Measurements from ENCODE around the gene ZRANB3. TPM values are rescaled to one million over a fixed set of nuclear protein-coding genes. Genes with fewer than 3 reads are reported as not detected.
A peak's percentile ranks its signal among the peaks of the same experiment; 100 is the strongest.

The ZRANB3 gene
- total RNA-seq, 1 experiment from 2014 or later = 12.0 TPM

DNA sequence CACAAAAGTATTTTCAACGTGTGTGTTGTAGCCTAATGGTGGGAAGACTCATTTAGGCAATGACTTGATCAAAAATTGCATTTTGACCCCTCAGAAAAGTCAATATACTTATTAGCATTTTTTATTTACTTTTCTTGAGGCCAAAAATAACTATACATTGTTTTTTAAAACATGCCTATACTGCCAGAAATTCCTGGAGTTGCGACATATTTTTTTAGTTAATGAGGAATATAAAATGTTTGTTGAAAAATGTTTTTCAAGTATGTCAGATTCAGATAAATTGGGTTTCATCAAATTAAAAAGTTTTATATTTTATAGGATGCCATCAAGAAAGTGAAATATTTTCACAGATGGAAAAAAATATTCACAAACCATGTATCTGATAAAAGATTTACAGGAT, 39.9 kb upstream of the ZRANB3 start (continued):
- no peak for TF ChIP-seq ZNF274 (IDR thresholded peaks at IDR 0.05; ENCODE audit: low read depth, low read length)
- TF ChIP-seq ELF1 (IDR thresholded peaks at IDR 0.05; ENCODE audit: borderline replicate concordance, low read depth) = no peak

DNA sequence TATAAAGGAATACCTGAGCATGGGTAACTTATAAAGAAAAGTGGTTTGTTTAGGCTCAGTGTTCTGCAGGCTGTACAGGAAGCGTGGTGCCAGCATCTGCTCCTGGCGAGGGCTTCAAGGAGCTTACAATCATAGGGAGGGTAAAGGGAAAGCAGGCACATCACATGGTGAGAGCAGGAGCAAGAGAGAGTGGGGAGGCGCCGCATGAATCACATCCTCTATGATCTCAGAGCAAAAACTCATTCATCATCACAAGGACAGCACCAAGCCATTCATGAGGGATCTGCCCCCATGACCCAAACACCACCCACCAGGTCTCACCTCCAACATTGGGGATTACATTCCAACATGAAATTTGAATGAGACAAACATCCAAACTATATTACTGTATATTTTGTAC, 32.8 kb upstream of the ZRANB3 start:
- Histone ChIP-seq H3K27ac (ENCODE audit: low read depth, low read length) (no peak overlapping the region), H3K4me3 (replicated peaks in 1 of 2; ENCODE audit: low read depth in 1 of 2, low read length in 2 of 2) (no peak overlapping the region), H3K9me2 (ENCODE audit: insufficient read depth) (no peaks in the 10 kb centered on the region), H3K79me2 (ENCODE audit: insufficient read depth, low read length) (peaks cover 74% of the 10 kb centered on the region), H3K36me3 (ENCODE audit: control insufficient read depth in 1 of 2, insufficient read depth in 2 of 2, low read length in 2 of 2) (no peaks in the 10 kb centered on the region), H3K9ac (ENCODE audit: low read length) (no peak overlapping the region), H3K27me3 (ENCODE audit: insufficient read depth, low read length) (no peaks in the 10 kb centered on the region), H3K4me2 (ENCODE audit: low read length) (peak overlapping the region; percentile 24; the same call in 1 of the 2 replicates), H2AFZ (ENCODE audit: low read depth, low read length, poor library complexity, severe bottlenecking) (no peak overlapping the region), H4K20me1 (ENCODE audit: insufficient read depth) (no peaks in the 10 kb centered on the region; the same call in 1 of the 2 replicates), H3K4me1 (ENCODE audit: control insufficient read depth in 1 of 2, insufficient read depth in 2 of 2, low read length in 2 of 2) (peaks cover 3 to 21% of the 10 kb centered on the region in 2 experiments; a peak in 3 of 4 replicates), H3K9me3 (ENCODE audit: control insufficient read depth in 1 of 2, insufficient read depth in 1 of 2, low read depth in 1 of 2, low read length in 2 of 2) (no peaks in the 10 kb centered on the region)
- ChIA-PET POLR2A (no interaction called here), CTCF (no interaction called here), RAD21 (ENCODE audit: low non-redundant PET in 1 of 2, low total read pairs in 2 of 2, uncharacterized antibody in 2 of 2, unreplicated experiment in 2 of 2) (no interaction called here)
- no TSS peak for BruUV-seq (replicated peaks)
- DNase-seq (ENCODE audit: low read depth, low spot score) (no peak), ATAC-seq (peak; percentile 63; the same call in 1 of the 2 replicates)
- intact Hi-C loops (cut with micrococcal nuclease) = no loop called here
- TF ChIP-seq EZH2phosphoT487 (IDR thresholded peaks at IDR 0.05; ENCODE audit: borderline replicate concordance) (no peak), ELF1 (IDR thresholded peaks at IDR 0.05; ENCODE audit: borderline replicate concordance, low read depth) (no peak), SRF (IDR thresholded peaks at IDR 0.05; ENCODE audit: low read depth) (no peak), FOSL1 (IDR thresholded peaks at IDR 0.05; ENCODE audit: low read depth) (0 out of 2 replicates have a peak, but pooled peaks have one; percentile 17), POLR2A (IDR thresholded peaks at IDR 0.05; ENCODE audit: borderline replicate concordance, extremely low read depth, insufficient read depth, insufficient read length) (no peak), CEBPB (IDR thresholded peaks at IDR 0.05; ENCODE audit: low read depth) (no peak)
- TF ChIP-seq, protein P1, sequence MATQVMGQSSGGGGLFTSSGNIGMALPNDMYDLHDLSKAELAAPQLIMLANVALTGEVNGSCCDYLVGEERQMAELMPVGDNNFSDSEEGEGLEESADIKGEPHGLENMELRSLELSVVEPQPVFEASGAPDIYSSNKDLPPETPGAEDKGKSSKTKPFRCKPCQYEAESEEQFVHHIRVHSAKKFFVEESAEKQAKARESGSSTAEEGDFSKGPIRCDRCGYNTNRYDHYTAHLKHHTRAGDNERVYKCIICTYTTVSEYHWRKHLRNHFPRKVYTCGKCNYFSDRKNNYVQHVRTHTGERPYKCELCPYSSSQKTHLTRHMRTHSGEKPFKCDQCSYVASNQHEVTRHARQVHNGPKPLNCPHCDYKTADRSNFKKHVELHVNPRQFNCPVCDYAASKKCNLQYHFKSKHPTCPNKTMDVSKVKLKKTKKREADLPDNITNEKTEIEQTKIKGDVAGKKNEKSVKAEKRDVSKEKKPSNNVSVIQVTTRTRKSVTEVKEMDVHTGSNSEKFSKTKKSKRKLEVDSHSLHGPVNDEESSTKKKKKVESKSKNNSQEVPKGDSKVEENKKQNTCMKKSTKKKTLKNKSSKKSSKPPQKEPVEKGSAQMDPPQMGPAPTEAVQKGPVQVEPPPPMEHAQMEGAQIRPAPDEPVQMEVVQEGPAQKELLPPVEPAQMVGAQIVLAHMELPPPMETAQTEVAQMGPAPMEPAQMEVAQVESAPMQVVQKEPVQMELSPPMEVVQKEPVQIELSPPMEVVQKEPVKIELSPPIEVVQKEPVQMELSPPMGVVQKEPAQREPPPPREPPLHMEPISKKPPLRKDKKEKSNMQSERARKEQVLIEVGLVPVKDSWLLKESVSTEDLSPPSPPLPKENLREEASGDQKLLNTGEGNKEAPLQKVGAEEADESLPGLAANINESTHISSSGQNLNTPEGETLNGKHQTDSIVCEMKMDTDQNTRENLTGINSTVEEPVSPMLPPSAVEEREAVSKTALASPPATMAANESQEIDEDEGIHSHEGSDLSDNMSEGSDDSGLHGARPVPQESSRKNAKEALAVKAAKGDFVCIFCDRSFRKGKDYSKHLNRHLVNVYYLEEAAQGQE (IDR thresholded peaks at IDR 0.05; ENCODE audit: low read depth) = no peak
- TF ChIP-seq, protein P2, sequence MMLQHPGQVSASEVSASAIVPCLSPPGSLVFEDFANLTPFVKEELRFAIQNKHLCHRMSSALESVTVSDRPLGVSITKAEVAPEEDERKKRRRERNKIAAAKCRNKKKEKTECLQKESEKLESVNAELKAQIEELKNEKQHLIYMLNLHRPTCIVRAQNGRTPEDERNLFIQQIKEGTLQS (IDR thresholded peaks at IDR 0.05) = no peak

Data from HCT116 (cell line).